GM21390 (cell line): Measurements from ENCODE around the gene C18orf63.
"Not testable (repeated sequence)": the region's sequence is repeated elsewhere in the genome, so short reads cannot be mapped to it uniquely, and the experiment has no call there.

Experiments used
- ATAC-seq: cut with Tn5 transposase; IDR thresholded peaks from one replicate; pipeline ENCODE4 v1.9.1; 2021; ENCODE audit not compliant: unreplicated experiment

The C18orf63 gene

DNA sequence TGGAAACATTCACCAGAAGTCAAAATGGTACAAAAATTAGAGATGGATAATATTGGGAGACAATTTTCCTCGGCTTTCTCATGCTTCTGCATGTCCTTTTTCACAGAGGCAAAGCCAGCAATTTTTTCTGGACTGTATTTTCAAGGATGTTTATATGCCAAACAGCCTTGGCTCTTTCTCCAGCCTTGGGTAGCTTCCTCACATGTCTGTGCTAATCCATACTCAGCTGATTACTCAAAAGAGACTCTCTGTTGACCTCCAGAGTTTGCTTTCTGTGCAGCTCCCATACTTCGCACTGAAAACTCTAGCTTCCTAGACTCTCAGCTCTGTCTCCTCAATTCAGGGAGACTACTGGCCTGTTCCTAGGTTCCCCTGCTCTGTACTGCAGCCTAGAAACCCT, 10.6 kb downstream of the C18orf63 start:
- ATAC-seq = no peak

DNA sequence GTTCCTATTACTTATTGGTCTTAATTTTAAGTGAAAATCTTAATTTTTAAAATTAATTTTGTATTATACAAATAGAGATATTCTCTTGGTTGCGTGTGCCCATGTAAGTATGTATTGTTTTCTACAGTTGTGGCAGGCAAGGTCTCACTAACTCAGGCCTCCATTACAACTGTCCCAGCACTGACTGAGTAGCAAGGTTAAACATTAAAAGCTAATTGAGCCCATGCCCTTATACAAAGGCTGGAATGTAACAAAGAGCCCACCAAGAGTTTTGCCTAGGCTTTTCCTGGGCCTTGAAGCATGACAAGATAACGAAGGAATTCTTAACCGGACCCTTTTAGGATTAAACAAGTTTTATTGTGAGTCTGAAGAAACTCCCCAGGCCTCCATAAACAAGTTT, 11.2 kb downstream of the C18orf63 start:
- ATAC-seq = not testable (repeated sequence)

DNA sequence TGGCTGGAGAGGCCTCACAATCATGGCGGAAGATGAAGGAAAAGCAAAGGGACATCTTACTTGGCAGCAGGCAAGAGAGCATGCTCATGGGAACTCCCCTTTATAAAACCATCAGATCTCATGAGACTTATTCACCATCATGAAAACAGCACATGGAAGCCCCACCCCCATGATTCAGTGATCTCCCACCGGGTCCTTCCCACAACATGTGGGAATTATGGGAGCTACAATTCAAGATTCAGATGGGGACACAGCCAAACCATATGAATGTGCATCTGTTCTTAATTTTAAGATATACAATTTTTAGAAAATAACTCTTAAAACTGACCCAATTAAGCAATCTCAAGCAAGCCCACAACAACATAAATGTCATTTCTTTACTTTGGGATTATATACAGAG, 12.6 kb downstream of the C18orf63 start:
- no peak for ATAC-seq

DNA sequence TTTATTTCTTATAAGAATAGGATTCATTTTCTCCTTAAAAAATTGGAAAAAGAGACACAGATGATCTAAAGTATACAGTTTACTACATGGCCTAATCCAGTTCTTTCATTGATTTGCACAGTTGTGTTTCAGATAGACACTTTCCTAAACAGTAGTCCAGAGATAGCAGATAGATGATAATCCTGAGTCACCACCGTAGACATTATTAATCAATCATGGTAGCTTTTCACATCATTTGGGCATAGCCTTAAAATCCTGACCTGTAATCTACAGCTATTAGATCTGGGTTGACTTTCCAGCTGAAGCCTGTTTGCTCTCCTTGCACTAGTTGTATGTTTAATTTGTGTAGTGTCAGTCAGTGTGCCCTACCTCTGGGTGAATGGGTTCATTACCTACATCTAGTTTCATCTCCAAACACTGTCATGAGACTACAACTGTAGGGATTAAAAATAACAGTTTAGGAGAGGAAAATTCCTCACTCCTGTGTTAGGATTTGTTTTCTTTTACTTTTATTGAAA, 14.1 kb downstream of the C18orf63 start:
- ATAC-seq = no peak

DNA sequence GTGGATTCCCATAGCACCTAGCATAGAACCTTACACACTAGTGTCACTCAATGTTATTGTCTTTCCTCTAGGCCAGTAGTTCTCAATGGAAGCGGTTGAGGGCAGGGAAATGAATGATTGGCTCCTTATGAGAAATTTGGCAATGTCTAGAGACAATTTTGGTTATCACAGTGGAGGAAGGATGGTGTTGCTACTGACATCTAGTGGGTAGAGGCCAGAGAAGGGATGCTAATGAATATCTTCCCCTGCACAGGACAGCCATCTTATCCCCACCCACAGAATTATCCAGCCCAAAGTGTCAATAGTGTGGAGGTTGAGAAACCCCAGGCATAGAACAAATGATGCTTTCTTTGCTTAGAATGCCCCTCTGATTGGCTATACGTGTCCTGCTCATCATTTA, 15.8 kb downstream of the C18orf63 start:
- no peak for ATAC-seq

DNA sequence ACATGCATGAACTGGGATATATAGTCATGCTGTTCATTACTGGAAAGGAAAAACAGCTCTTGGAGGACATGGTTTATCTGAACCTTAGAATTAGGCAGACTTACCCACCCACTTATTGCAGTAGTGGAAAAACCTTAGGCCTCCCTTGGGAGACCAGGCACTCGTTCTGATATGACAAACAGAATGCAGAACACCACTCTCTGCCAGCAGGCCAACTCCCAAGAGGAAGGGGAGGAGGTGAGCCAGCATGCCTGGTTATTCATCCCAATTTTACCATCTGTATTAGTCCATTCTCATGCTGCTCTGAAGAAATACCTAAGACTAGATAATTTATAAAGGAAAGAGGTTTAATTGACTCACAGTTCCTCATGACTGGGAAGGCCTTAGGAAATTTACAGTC, 17.5 kb downstream of the C18orf63 start:
- no peak for ATAC-seq

DNA sequence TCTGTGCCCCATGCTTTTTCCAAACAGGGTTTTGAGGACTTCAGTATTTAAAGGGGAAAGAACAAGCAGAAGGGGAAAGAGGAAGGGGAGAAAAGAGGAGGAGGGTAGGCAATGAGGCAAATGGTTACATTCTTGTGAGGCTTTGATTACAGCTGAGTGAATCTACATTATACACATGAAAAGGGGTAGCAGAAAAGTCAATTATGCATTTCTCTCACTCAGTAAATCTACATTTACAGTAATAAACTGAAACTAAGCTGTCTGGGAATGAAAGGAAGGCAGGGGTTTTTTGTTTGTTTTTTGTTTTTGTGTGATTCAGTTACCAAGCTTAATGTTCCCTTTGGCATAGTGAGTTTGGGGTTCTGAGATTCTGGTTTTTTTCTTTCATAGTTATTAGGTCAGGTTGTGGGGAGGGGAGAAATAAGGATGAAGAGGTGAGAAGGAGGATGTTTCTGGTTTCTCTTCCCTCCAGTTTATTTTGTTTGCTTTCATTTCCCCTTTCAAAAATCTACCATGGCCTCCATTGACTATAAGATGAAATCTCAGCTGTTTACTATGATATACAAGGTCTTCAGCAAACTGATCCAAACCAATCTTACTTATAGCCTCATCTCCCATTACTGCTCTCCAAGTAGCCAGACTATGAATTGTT, 18.7 kb downstream of the C18orf63 start:
- peak; percentile 72 for ATAC-seq

DNA sequence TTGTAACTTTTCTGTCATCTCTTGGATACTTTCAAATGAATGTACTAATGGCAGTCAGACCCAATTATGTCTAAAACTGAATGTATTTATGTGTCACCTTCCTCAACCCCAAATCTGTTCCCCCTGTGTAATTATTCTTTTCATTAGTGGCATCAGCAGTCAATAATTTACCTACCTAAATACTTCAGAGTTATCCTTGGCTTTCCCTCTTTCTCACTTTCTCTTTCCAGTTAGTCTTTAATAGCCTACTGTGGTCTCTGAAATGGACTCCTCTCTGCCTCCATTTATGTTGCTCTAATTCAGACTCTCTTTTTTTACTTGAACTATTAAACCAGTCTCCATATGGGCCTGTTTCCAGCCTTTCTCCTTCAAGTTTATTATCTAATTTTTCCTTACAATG, 21.0 kb downstream of the C18orf63 start:
- ATAC-seq = no peak

DNA sequence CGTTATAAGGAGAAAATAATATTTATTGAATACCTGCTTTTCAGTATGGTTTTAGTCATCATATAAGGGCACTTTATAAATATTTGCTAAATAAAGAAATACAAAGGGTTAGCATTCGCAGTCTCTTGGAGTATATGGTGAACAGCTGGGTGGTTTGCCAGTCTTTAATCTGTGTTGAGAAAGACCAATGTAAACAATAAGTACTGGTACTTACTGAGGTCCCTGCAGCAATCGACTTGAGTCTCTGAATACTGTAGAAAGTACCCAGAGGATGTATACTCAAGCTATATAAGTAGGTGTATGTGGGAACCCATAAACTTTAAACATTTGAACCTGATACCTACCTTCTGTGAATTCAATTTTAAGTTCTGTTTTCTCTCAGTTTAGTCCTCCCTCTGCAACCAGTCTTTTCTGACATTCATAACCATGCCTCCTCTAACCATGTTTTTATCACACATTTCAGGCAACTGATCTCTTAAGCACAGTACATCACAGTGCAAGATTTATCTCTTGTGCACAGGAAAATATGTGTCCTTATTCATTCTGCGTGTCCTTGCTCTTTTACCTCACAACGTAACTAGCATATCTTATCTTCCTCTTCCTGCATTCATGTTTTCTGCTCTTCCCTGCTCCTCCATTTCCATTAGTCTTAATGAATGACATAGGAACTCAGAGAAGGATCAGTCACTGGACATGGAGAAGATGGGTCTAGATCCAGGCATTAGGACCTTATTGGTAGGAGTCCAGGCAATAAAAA, 21.7 kb downstream of the C18orf63 start:
- no peak for ATAC-seq

DNA sequence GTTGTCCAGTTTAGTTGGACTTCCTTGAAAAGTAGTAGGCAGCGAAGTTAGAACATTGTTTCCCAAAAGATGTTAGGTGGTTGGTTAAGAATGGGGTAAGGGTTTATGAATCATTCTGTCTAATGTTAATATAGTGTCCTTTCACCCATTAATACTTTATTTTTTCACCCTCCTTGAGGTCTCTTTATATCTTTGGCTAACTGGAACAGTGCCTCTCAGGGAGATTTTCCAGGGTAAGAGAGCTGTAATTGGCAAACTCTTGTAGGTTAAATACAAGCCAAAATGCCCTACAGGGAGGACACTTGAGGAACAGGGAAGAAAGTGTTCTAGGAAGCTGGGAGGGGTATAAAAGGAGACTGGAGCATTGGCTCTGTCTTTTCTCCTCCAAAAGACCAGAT, 22.3 kb downstream of the C18orf63 start:
- no peak for ATAC-seq

DNA sequence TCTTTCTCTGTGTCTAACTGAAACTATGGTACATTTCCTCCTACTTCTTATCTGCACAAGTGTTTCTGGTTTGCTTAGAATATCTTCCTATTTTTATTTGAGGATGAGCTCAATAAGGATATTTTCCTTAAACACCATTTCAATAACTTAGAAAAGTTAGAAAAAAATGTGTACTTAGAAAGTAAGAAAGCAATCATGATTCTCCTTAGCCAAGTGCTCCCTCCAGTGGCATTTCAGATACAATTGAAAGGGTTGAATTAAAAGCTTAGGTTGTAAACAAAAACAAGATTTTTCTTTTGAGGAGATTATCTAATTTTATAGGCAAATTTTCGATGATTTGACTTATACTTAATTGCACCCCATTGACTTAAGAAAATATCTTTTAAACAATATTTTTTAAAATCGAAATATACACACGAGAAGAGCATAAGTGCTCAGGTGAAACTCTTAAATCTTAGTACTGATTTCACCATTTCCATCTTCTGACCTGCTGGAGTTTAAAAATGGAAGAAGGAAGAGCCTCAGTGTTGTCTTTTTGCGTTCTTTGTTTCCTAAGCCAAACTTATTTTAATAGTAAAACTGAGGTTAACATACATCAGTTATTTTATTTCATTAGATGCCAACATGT, 26.9 kb downstream of the C18orf63 start:
- peak; percentile 72 for ATAC-seq

DNA sequence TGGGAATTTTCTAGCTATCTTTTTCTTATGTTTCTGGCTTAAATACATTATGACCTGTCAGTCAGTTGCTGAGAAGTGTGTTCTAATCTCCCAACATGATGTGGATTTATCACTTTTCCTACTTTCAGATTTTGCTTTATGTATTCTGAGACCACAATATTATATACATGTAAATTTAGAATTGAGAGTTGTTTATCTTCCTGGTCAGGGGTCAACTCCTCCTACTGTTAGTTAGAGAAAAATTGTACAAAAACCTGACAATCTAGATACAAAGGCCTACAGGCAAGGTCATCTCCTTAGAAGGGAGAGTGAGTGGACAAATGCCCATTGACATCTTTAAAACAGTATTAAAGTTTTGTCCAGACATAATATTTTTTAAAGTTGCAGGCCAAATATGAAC, 30.6 kb downstream of the C18orf63 start:
- ATAC-seq = no peak

DNA sequence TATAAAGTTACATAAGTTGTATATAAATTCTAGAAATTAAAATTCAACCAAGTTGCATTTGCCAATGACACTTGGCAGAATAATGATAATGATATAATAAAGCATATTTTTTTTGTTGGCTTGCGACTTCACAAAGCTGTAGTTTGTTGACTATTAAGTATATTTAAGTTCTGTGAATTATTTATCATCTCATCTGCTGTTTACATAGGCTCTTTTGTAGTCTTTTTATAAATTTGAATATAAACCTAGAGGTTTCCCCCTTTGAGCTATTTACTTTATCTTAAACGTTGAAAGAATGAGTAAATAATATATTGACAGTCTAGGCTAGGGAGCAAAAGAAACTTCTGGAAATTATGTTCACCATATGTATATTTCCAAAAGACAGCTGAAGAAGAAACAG, 32.9 kb downstream of the C18orf63 start:
- ATAC-seq = no peak

DNA sequence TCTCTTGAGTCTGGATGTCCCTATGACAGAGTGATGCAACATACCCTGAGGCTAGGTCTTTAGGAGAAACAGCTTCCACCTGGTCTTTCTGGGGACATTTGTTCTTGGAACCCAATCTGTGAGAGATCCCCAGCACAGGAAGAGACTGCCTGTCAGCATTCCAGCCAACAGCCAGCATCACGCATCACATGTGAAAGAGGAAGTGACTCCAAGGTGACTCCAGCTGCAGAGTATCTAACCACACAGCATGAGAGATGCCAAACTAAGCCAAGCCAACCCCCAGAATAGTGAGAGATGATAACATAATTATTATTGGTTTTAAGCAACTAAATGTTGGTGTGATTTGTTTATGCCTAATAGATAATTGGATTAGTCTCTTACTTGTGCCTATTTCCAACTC, 35.7 kb downstream of the C18orf63 start:
- peak; percentile 74 for ATAC-seq

DNA sequence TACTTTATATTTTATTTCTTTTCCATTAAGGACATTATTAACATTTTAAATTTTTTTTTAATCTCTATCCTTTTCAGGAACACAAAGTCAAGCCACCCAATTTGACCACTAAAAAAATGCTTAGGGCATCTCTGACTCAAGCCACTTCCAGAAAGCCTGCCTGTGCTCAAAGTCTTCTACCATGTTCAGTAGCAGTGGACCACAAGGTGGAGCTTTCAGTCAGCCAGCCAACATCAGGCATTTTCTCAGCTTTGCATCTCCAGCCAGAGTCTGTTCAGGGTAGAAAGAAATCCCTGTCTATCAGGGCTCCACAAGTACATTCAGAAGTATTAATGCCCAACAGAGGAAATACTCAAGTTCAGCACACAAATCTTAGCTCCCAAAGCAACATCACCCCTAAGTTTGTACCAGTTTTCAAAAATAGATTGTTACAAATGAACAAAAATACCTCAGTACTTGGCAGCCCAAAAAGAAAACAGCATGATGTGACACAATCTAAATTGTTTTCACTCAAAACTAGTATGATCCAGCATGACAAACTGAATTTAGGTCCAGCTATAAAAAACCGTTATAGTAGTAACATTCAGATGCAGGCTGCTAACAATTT, 37.6 kb downstream of the C18orf63 start:
- ATAC-seq = peak; percentile 59

DNA sequence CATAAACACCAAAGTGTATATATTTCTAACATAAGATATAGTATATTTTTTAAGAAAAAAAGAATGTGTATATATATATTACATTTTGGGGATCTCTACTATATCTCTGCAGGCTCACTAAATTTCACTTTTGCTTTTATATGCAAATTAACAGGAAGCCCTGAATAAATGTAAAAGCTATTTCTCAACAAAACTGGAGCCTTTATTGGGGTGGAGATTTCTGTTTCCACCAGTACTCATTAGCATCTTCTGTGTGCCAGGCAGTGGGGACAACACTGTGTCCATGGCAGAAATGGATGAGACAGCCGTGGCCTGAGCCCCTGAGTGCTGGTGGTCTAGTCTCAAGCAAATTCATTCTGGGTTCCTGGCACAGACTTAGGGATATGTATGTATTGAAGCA, 41.3 kb downstream of the C18orf63 start:
- ATAC-seq = peak; percentile 63

DNA sequence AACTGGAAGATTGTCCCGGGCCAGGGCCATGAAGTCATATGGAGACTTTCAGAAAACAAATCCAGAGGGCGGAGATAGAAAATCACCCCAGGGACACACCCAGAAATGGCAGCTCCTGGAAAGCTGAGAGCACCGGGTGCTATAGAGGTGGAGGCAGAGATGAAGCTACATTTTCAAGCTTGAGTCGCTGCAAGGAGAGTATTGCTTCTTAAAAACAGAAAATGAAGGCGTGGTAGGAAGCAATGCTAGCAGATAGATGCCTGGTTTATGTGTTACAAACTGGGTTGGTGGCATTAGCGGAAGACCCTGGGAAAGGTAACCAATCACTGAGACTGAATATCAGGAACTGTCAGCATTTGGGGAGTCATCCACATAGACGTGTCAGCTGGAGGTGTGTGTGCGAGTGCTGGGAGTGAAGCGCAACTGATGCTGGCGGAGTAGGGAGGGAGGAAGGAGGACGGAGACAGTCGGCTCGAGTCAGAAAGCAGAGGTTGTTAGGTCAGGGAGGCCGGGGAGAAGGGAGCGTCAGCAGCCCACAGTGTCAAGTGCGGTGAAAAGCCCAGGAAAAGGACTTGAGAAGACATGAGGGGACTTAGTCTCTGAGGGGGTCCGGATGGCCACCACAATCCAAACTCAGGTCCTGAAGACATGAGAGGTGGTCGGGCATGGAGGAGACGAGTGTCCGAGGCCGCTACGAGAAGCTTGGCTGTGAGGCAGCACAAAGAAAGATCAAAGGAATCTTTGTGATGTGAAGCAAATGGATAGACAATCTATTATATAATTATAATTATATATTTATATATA, 45.4 kb downstream of the C18orf63 start:
- no peak for ATAC-seq

DNA sequence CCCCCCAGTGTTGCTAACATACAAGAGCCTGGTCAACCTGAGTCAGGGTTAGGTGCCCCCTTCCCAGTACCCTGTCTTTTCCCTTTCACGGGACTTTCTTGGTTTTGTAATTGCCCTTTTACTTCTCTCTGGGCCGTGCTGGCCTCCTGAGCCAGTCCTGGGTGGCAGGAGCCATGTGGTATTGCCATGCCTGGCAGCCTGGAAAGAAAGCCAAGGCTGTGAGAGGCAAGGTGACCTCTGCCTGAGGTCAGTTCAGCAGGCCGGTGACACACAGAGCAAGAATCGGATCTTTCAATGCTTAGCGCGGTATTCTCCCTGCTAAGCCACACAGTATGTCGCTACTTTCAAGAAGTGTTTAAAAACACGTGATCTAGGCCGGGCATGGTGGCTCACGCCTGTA, 52.3 kb downstream of the C18orf63 start:
- no peak for ATAC-seq

DNA sequence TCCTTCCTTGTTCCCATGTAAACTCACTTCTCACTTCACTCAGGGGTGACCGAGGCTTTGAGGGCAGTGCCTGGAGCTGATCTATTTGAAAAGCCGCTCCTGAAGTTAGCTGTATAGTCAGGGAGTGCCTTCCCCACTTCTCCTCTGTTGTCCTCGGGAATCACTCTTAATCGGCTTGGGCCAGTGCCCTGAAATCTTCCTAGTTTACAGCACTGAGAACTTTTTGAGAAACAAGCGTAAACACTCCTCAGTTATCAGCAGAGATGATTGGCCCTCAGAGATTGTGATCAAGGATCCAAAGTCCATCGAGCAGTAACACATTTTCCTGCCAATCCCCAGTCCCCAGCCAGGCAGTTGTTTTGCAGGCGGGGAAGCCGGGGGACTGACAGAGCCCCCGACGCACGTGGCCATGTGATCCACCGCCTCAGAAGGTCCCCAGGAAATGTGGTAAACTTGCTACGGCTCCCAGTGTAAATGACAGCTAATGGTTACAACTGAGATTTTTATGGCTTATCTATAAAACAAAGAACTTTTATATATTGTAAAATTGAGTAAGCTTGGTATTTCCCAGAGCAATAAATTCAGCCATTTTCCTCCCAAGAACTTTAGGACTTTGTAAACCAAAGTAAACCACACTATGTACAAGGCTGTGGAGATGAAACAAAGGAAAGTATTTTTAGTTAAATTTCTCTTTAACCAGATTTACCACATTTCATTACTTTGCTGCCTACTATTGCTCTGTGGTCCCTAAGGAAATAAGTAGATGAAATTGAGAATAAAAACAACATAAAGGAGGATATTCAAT, 53.5 kb downstream of the C18orf63 start:
- no peak for ATAC-seq

DNA sequence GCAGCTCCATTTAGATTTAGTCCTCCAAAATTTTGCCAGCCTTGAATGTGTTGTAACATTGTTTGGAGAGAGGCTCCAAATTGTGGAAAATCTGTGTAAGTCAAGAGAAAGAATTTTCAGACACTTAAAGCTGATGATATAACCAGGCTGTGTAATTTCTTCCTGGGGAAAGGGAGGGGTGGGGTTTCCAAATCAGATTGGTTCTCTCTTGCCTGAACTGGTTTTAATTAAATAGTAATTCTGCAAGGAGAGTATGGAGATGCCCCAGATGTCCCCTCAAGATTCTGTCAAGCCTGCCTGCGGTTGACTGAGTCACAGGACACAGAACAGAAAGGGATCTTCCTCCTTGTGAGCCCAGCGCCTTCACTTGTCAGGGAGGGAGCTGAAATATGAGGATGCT, 54.5 kb downstream of the C18orf63 start:
- ATAC-seq = no peak
